H9 (cell line): ENCODE measurements around the gene IL17RE. TPM values are rescaled to one million over a fixed set of nuclear protein-coding genes. Genes with fewer than 3 reads are reported as not detected.
"Not testable (repeated sequence)": the region's sequence is repeated elsewhere in the genome, so short reads cannot be mapped to it uniquely, and the experiment has no call there.

ENCODE experiments used
- DNase-seq: peaks from one replicate; pipeline ENCODE4 v3.0.0-alpha.2; 2017
- H2AFZ ChIP-seq: one replicate; pipeline ENCODE4 v1.6.1; 2013; ENCODE audit warnings: mild to moderate bottlenecking, low read length, control low read depth, moderate library complexity
- H2AK5ac ChIP-seq: 2 replicates; pipeline ENCODE4 v1.6.1; 2013; ENCODE audit warnings: low read length, control low read depth, mixed read lengths; ENCODE audit not compliant: insufficient read length
- H2BK120ac ChIP-seq: one replicate; pipeline ENCODE4 v1.6.1; 2013; ENCODE audit warnings: low read depth, mild to moderate bottlenecking, low read length, control low read depth, inconsistent platforms; ENCODE audit not compliant: poor library complexity, severe bottlenecking
- H2BK12ac ChIP-seq: 2 replicates; pipeline ENCODE4 v1.6.1; 2013; ENCODE audit warnings: low read length, control low read depth, mixed read lengths, low read depth; ENCODE audit not compliant: insufficient read length
- H2BK15ac ChIP-seq: 2 replicates; pipeline ENCODE4 v1.6.1; 2013; ENCODE audit warnings: low read depth, low read length, control low read depth
- H2BK20ac ChIP-seq: one replicate; pipeline ENCODE4 v1.6.1; 2013; ENCODE audit warnings: low read depth, mild to moderate bottlenecking, low read length, control low read depth, inconsistent platforms; ENCODE audit not compliant: poor library complexity, severe bottlenecking
- H2BK5ac ChIP-seq: 2 replicates; pipeline ENCODE4 v1.6.1; 2013; ENCODE audit warnings: low read length, control low read depth, mixed read lengths; ENCODE audit not compliant: insufficient read length
- H3K14ac ChIP-seq: 2 replicates; pipeline ENCODE4 v1.6.1; 2013; ENCODE audit warnings: low read length, control low read depth; ENCODE audit not compliant: insufficient read depth
- H3K18ac ChIP-seq: 2 replicates; pipeline ENCODE4 v1.6.1; 2013; ENCODE audit warnings: low read depth, mild to moderate bottlenecking, mixed read lengths, low read length, control low read depth; ENCODE audit not compliant: insufficient read length
- H3K23ac ChIP-seq: 2 replicates; pipeline ENCODE4 v1.6.1; 2013; ENCODE audit warnings: low read length, control low read depth, mixed read lengths, low read depth; ENCODE audit not compliant: insufficient read length
- H3K23me2 ChIP-seq: 2 replicates; pipeline ENCODE4 v1.6.1; 2013; ENCODE audit warnings: low read depth, mild to moderate bottlenecking, mixed read lengths, low read length, control low read depth; ENCODE audit not compliant: insufficient read length, poor library complexity, severe bottlenecking
- H3K27ac ChIP-seq: 2 replicates; pipeline ENCODE4 v1.5.1; 2013; ENCODE audit warnings: low read length, control low read depth, mixed read lengths, low read depth; ENCODE audit not compliant: insufficient read length
- H3K27me3 ChIP-seq: 2 replicates; pipeline ENCODE4 v1.6.1; 2013; ENCODE audit warnings: low read length, control low read depth, inconsistent platforms; ENCODE audit not compliant: insufficient read depth
- H3K4ac ChIP-seq: 2 replicates; pipeline ENCODE4 v1.6.1; 2013; ENCODE audit warnings: low read depth, mild to moderate bottlenecking, control low read depth, inconsistent platforms, low read length, moderate library complexity
- H3K4me1 ChIP-seq: 2 replicates; pipeline ENCODE4 v1.6.1; 2013; ENCODE audit warnings: low read length, control low read depth, inconsistent platforms; ENCODE audit not compliant: insufficient read depth
- H3K4me2 ChIP-seq: 2 replicates; pipeline ENCODE4 v1.6.1; 2013; ENCODE audit warnings: low read length, control low read depth, mixed read lengths; ENCODE audit not compliant: insufficient read length, insufficient read depth
- H3K56ac ChIP-seq: 2 replicates; pipeline ENCODE4 v1.6.1; 2013; ENCODE audit warnings: low read depth, mild to moderate bottlenecking, mixed read lengths, low read length, control low read depth; ENCODE audit not compliant: insufficient read length
- H3K79me1 ChIP-seq: 2 replicates; pipeline ENCODE4 v1.6.1; 2013; ENCODE audit warnings: low read depth, mild to moderate bottlenecking, moderate library complexity, low read length, control low read depth, inconsistent platforms; ENCODE audit not compliant: insufficient read depth, poor library complexity, severe bottlenecking
- H3K79me2 ChIP-seq: 2 replicates; pipeline ENCODE4 v1.6.1; 2013; ENCODE audit warnings: low read length, control low read depth, inconsistent platforms; ENCODE audit not compliant: insufficient read depth
- H3K9ac ChIP-seq: 2 replicates; pipeline ENCODE4 v1.6.1; 2013; ENCODE audit warnings: low read length, control low read depth, mixed read lengths; ENCODE audit not compliant: insufficient read length; ENCODE audit errors: extremely low read depth
- H3K9me3 ChIP-seq: one replicate; pipeline ENCODE4 v1.6.1; 2013; ENCODE audit warnings: low read depth, low read length, inconsistent platforms; ENCODE audit not compliant: control insufficient read depth
- H3T11ph ChIP-seq: one replicate; pipeline ENCODE4 v1.6.1; 2013; ENCODE audit warnings: mild to moderate bottlenecking, low read length, control low read depth, inconsistent platforms
- H4K20me1 ChIP-seq: one replicate; pipeline ENCODE4 v1.6.1; 2013; ENCODE audit not compliant: control insufficient read depth, insufficient read length, insufficient read depth
- H4K5ac ChIP-seq: 2 replicates; pipeline ENCODE4 v1.6.1; 2013; ENCODE audit warnings: low read depth, mild to moderate bottlenecking, mixed read lengths, low read length, control low read depth; ENCODE audit not compliant: insufficient read length
- H4K8ac ChIP-seq: replicated peaks from 2 replicates; pipeline ENCODE4 v1.6.1; 2013; ENCODE audit warnings: low read length, control low read depth, mixed read lengths, low read depth; ENCODE audit not compliant: insufficient read length
- H4K91ac ChIP-seq: 2 replicates; pipeline ENCODE4 v1.6.1; 2013; ENCODE audit warnings: low read depth, mild to moderate bottlenecking, moderate library complexity, mixed read lengths, low read length, control low read depth; ENCODE audit not compliant: insufficient read length
- H3K27ac Mint-ChIP-seq, 3 experiments: 2 replicates in 2 of 3; 3 replicates in 1 of 3; pipeline ENCODE4 v1.8.0; 2020 to 2021; ENCODE audit warnings: mixed read lengths in 3 of 3, mild to moderate bottlenecking in 1 of 3, moderate library complexity in 1 of 3
- H3K27me3 Mint-ChIP-seq: 2 replicates; pipeline ENCODE4 v1.8.0; 2021; ENCODE audit warnings: low read depth, mild to moderate bottlenecking, moderate library complexity, mixed read lengths
- H3K36me3 Mint-ChIP-seq, 3 experiments: 2 replicates in 2 of 3; 3 replicates in 1 of 3; pipeline ENCODE4 v1.8.0; 2020 to 2021; ENCODE audit warnings: low read depth in 3 of 3, mixed read lengths in 3 of 3; ENCODE audit not compliant: insufficient read depth in 1 of 3
- H3K4me1 Mint-ChIP-seq, 2 experiments: 2 replicates each; pipeline ENCODE4 v1.8.0; 2020; ENCODE audit warnings: mixed read lengths in 2 of 2
- H3K4me3 Mint-ChIP-seq, 2 experiments: 2 replicates in 1 of 2; 3 replicates in 1 of 2; pipeline ENCODE4 v1.8.0; 2020 to 2021; ENCODE audit warnings: mild to moderate bottlenecking in 2 of 2, mixed read lengths in 2 of 2, moderate library complexity in 1 of 2
- H3K9me3 Mint-ChIP-seq, 2 experiments: 2 replicates in 1 of 2; 3 replicates in 1 of 2; pipeline ENCODE4 v1.8.0; 2020; ENCODE audit warnings: mild to moderate bottlenecking in 2 of 2, mixed read lengths in 2 of 2, moderate library complexity in 1 of 2
- WGBS: extraction: QIAGEN DNeasy Blood & Tissue Kit; methylation state at CpG from one replicate; pipeline ENCODE4 v1.1.7; 2013; ENCODE audit warnings: missing lambda C conversion rate, low lambda C conversion rate, mixed read lengths; ENCODE audit not compliant: insufficient read length; ENCODE audit errors: extremely low coverage; 5-methylcytosine and 5-hydroxymethylcytosine counted together
- total RNA-seq: library from RNA; stranded (reverse); gene quantifications from 2 replicates; pipeline ENCODE4 v1.2.1, GENCODE V29; 2021

Gene IL17RE
- total RNA-seq, 1 experiment from 2014 or later = 2.1 TPM

DNA sequence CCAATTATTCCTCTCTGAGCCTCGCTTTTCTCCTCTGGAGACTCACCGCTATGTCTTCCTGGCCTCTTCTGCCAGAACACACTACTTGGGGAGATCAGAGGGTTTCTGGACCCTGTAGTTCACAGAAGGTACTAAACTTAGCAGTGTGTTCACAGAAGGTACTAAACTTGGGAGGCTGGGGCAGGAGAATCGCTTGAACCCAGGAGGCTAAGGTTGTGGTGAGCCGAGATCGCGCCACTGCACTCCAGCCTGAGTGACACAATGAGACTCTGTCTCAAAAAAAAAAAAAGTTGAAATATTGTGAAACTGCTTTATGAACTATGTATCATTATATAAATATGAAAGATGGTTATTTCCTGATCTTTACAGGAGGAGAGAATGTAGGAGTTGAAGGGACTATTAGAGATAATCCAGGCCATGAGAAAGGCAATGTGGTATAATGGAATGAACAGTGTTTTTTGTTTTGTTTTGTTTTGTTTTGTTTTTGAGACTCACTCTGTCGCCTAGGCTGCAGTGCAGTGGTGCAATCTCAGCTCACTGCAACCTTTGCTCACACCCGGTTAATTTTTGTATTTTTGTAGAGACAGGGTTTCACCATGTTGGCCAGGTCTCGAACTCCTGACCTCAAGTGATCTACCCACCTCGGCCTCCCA is 5.8 kb upstream of the IL17RE start:
- H2BK20ac ChIP-seq, H2AK5ac ChIP-seq, H2BK5ac ChIP-seq, H2BK120ac ChIP-seq, H3K4me1 ChIP-seq, H3K9me3 Mint-ChIP-seq, H3K14ac ChIP-seq, H3K79me2 ChIP-seq, H3K23me2 ChIP-seq, H3K27me3 Mint-ChIP-seq, H3K4ac ChIP-seq, H3K56ac ChIP-seq, H3K18ac ChIP-seq, H3K27me3 ChIP-seq, H3K4me3 Mint-ChIP-seq, H3K9me3 ChIP-seq, H3T11ph ChIP-seq, H3K4me2 ChIP-seq, H4K20me1 ChIP-seq, DNase-seq, H3K23ac ChIP-seq, H4K5ac ChIP-seq, H3K9ac ChIP-seq, H2BK15ac ChIP-seq, H4K91ac ChIP-seq, H3K27ac Mint-ChIP-seq, H2BK12ac ChIP-seq, H3K79me1 ChIP-seq, H2AFZ ChIP-seq, H3K27ac ChIP-seq, H4K8ac ChIP-seq: not testable (repeated sequence)
- no CpG with 5 or more reads among the region's 10 CpGs for WGBS
- peaks cover under 1 to 17% of the 10 kb centered on the region in 2 experiments; a peak in 2 of 4 replicates for H3K4me1 Mint-ChIP-seq
- peaks cover 15 to 26% (median 25%) of the 10 kb centered on the region in 3 experiments for H3K36me3 Mint-ChIP-seq
